GM19397 (cell line): ENCODE results near the gene STUB1.

Source experiments
- ATAC-seq: cut with Tn5 transposase; IDR thresholded peaks from one replicate; pipeline ENCODE4 v1.9.1; 2021; ENCODE audit warnings: mild to moderate bottlenecking, moderate library complexity; ENCODE audit not compliant: unreplicated experiment

Gene STUB1

DNA sequence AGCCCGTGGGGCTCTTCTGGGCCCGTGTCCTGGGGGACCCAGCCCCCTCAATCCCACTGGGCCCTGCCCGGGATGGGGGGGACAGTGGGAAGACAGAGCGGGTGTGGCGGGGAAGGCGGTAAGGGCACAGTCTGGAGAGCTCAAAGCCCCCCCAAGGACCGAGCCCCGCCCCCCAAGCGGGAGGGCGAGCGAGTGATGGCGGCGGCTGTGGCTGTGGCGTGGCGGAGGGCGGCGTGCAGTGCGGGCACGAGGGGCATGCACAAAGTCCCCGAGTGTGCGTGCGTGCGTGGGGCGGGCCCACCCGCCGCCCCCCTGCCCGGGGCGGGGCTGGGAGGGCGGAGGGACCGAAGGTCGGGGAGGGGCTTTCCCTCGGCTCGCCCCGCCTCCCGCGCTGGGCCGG, 13.6 kb downstream of the STUB1 start:
- ATAC-seq, result no peak

DNA sequence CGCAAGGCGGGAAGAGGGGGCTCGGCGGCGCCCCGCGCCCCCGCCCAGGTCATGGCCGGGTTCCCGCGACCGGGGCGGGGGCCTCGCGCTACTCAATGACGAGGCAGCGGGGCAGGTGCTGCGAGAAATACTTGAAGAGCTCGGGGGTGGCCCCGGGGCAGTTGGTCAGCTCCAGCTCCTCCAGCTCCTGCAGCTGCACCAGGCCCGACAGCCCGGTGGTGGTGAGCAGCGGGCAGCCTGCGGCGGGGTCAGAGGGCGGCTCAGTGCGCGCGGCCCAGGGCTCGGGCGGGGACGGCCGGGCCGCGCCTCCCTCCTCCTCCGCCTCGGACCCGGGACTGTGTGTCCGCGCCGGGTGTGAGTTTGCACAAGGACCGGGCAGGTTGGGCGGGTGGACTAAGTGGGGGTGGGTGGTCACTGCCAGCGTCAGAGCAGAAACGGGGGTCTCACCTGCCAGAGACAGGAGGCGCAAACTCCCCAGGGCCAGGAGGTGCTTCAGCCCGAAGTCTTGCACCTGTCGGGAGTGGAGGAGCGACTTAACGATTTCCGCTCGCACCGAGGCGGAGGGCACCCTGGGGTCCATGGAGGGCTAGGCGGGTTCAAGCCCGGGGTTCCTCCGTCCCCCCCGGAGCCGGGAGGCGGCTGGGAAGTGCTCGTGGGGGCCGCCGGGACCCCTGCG, 14.1 kb downstream of the STUB1 start:
- no peak for ATAC-seq

DNA sequence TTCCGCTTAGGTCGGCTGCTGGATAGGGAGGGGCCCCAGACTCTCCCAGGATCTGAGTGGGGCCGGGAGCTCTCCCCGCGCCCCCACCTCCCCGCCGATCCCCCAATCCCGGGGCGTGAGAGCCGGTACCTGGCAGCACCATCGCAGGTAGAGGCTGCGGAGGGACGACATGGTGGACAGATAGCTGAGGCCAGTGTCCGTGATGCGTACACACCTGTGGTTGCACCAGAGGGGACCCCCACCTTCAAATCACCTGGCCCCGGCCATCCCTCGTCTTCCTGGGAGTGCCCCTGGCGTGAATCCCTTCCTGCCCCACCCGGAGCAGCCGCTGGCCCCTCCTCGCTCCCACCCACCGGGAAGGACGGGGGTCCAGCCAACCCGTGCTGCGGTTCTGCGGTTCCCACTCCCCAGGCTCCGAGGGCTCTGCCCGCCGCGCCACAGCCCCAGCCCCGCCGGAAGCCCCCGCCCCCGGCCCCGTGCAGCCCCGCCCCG, 14.7 kb downstream of the STUB1 start:
- ATAC-seq, result no peak

DNA sequence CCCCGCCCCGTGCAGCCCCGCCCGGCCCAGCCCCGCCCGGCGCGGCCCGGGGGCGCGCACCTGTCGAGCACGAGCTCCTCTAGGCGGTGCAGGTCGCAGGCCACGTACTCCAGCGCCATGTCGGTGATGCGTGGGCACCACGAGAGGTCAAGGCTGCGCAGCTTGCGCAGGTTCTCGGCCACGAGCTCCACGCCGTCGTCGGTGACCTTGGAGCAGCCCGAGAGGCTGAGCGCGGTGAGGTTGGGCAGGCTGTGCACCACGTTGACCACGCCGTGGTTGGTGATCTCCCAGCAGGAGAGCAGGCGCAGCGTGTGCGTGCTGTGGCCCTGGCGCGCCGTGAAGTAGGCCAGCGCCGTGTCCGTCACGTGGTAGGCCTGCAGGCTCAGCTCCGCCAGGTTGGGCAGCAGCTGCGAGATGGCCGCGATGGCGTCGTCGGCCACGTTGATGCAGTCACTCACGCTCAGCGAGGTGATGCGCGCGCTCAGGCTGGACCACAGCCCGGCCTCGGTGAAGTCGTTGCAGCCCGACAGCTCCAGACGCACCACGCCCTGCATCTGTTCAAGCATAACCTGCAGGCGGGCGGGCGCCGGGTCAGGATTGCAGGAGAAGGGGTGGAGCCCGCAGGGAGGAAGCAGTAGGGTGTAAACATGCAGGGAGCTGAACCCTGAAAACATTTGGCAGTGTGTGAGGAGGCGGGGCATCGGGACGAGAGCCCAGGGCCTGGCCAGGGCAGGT, 15.3 kb downstream of the STUB1 start:
- no peak for ATAC-seq

DNA sequence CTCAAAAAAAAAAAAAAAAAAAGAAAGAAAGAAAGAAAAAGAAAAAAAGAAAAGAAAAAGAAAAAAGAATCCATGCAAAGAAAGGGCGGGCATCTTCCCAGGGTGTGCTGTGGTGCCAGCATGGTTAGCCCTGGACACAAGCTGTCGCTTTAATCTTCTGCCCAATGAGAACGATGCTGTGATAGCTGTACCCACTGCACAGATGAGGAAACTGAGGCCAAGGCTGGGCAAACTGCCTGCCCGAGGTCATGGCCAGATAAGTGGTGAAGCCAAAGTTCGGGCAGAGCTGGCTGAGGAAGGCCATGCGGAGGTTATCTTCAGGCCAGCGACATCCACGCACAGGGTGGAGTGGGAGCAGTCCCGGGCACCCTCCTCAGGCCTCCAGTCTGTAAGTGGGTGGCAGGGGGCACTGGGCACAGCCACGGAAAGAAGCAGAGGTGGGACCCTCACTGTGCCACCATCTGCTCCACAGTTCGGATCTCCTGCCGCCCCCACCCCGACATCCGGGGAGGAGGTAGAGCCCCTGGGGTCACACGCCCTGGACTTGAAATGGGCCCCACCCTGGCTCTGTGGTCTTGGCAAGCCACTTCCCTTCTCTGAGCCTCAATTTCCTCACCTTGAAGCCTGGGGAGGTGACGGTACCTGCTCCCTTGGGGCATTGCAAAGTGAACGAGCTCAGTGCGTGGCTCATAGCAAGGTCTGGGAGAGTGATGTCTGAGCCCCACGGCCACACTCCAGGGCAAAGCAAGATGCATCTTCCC, 18.9 kb downstream of the STUB1 start:
- no peak for ATAC-seq

DNA sequence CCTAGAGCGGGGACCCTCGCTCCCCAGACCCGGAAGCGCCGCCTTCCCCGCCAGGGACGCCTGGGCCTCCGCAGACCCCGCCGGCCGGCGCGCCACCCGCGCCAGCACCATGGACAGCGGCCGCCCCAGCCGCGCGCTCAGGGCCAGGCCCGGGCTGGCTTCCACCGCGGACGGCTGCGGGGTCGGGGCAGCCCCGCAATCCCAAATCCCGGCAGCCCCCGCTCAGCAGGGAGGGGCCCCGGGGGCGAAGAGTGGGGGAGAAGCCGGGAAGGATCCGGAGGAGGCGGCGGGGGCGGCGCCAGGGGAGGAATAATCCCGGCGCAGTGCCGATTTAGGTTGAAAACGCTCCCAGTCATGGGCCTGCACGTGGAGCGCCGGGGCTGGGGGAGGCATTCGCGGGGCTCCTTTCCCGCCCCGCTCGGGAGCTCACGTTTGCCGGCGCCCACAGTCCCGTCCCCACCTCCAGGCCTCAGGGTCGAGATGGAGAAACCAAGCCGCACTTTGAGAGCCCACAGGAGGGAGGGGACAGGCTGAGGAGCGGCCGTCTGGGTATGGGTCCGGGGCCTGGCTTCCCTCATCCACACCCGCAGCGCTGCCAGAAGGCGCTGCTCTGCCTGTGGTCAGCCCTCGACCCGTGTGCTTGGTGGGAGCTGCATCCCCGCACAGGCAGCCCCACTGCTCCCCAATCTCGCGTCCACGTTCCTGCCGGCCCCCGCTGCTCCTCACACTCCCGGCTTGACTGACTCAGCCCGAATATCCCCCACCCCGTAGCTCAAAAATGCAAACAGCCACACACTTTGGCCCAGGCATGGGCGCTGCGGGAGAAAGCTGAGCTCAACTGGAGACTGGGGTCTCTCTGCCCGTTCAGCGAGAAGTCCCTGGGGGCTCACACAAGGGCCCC, 20.7 kb downstream of the STUB1 start:
- ATAC-seq, result no peak

DNA sequence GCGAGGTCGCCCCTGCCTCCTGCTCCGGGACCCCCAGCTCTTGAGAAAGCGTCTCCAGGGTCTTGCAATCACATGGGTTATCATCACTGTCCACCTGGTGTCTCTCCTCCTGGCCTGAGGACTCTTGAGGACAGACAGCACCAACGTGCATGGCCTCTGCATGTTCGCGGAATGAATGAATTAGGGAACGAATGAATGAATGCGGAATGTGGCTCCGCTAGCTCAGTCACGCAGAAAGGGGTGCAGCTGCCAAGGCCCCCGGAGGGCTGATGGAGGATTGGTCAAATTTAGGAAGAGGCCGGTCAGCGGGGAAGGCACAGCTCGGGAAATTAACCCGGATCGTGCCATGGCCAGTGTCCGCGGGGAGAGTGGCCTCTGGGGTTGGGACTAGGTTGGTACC, 22.1 kb downstream of the STUB1 start:
- no peak for ATAC-seq

DNA sequence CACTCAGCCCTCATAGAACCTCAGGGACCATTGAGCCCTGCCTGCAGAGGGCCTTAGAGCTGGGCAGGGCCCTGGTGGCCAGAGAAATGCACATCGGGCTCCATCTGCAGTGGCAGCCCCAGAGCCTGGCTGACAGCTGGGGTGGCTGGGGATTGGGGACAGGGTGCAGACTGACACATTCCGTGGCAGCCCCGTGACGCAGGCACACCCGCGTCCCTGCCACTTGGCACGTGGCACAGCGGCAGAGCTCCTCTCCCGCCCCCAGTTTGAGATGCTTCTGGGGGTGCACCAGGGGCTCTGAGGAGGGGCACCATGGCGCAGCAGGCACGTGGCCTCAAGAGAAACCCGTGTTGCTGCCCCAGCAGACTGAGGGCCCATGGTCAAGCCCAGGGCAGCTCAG, 23.2 kb downstream of the STUB1 start:
- ATAC-seq, result no peak

DNA sequence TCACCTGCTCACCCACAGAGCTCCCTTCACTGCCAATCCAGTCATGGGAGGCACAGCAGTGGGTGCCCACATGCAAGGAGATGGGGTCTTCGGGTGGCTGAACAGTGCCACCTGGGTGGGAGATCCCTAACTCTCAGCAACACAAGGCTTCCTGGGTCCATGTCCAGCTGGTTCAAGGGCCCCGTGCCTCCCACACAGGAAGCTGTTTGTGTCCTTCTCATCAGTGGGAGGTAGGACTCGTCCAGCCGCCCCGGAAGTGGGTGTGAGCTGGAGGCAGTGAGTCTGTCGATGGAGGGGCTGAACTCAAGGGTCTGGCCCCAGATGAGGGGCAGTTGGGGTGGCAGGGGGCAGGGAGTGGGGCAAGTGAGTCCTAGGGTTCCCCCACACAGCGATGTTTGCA, 23.8 kb downstream of the STUB1 start:
- no peak for ATAC-seq

DNA sequence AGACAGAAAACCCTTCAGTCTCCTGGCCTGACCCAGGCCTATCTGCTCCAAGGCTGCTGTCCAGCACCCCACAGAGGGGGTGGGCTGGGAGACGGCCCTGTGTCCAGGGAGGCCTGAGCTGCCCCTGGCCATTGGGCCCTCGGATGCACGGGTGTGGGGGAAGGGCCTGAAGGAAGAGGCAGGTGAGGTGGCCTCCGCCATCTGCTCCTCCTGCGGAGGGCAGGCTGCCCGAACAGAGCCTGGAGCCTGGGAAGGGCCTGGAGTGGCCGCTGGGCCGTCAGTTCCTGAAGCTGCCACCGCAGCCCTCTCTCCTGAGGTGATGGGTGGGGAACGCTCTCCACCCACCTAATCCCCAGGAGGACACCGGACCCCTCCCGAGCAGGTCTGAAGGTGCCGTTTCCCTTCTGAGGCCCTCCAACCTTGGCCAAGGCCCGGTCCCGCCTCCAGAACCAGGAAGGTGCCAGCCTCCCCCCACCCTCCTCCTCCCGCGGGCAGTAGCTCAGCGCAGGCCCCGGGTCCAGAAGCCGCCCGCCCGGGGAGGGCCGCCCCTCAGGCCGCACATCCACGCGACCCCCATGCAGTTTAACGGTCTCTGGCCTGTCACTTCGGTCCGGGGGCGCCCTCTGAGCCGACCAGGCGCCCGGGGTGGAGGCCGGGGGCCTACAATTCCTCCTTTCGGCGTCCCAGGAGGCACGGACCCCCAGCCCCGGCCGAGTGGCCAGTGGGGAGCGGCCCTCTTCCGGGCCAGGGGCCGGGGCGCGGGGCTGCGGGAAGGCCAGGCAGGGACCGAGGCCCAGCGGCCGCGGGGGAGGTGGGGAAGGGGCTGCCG, 24.6 kb downstream of the STUB1 start:
- no peak for ATAC-seq

DNA sequence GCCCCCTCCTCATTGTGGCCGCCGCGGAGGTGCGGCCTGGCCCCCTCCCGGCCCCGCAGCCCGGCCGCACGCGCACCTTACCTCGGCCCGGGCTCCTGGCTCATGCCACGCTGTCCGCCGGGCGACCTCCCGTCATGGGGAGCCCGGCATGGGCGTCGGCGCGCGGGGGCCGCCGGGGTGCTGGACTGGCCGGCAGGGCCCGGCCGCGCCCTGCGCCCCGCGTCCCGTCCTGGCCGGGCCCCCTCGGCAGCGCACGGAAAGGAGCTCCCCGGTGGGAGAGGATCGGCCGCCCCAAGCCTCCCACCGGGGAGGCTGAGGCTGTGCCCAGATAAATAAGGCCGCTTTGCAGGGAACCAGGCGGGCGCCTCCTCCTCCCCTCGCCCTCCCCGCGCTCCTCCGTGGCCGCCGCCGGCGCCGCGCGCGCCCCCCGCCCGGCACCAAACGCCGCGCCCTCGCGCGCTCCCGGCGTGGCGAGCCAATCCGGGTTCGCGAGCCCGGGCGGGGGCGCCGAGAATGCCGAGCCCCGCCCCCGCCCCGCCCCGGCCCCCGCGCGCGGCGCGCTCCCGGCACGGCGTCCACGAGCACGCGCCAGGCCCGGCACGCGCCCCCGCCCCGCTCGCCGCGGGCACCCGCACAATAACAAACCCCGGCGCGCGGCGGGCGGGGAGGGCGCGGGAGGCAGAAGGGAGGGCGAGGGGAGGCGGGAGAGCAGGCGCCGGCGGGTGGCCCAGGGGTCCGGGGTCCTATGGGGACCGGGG, 25.4 kb downstream of the STUB1 start, which contains the start of gene FBXL16:
Gene FBXL16 (minus strand): TSS at position 371 of the 758 bp plus-strand sequence. CDS start 8,396 bp downstream, outside the sequence.
- ATAC-seq, result no peak

DNA sequence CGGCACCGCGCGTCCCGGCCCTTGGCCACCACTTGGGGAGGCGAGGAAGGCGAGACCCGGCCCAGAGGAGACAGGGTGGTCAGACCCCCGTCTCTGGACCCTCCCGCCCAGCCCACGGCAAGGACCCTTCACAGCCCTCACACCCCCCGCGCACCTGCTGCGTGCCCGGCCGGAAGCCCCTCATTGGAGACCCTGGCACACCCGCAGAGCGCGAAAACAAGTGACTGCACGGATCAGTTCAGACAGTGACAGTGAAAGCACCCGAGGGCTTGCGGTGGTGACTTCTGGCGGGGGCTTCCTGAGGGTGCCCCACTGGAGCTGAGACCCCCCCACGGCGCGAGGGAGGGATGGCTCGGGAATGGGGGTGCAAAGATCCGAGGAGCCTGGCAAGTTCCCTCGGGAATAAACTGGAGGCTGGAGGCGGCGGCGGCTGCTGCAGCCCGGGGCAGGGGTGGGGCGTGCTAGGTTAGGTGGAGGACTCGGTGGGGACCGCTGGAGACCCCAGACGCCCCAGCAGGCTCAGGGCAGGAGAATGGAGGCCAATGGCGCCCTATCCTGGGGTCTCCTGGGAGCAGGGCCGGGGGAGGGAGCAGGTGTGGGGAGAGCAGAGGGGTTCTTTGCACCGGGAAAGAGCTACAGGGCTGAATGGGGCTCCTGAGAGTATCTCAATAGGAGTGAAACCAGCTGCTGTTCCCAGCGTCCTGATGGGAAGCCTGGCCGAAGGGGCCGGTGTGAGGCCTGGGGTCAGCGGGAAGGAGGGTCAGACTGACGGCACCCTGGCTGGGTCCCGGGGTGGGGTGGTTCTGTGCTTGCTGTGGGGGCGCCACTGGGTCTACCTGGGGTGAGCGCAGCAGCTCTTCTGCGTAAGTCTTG, 26.2 kb downstream of the STUB1 start:
- no peak for ATAC-seq

DNA sequence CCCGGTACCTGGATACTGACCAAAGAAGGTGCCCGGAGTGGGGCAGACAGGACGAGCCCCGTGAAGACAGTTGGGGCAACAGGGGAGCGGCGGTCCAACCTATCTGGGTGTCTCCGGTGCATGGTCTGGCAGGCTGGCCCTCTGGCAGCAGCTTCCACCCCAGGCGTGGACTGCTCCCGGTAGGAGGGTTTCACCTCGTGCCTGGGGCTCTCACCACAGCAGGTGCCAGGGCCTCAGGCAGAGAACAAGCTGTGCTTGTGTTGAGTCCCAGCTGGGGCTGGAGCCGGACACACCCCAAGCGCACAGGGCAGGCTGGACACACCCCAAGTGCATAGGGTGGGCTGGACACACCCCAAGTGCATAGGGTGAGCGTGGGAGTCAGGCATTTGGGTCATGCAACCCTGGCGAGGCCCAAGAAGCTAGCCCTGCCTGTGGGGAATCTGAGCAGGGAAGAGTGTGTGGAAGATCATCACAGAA, 26.9 kb downstream of the STUB1 start:
- no peak for ATAC-seq

DNA sequence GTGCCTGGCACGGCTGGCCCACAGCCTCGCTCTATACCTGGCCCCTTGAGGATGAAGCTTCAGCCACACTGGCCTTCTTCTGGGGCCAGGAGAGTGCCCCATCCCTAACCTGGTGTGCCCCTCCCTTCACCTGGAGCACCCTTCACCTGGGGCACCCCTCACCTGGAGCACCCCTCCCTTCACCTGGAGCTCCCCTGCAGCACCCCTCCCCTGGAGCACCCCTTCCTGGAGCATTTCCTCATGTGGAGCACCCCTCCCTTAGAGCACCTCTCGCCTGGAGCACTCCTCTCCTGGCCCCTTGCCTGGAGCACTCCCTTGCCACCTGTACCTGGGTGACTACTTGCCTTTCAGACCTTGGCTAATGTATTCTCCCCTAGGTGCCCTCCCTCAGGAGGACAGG, 27.8 kb downstream of the STUB1 start:
- no peak for ATAC-seq

DNA sequence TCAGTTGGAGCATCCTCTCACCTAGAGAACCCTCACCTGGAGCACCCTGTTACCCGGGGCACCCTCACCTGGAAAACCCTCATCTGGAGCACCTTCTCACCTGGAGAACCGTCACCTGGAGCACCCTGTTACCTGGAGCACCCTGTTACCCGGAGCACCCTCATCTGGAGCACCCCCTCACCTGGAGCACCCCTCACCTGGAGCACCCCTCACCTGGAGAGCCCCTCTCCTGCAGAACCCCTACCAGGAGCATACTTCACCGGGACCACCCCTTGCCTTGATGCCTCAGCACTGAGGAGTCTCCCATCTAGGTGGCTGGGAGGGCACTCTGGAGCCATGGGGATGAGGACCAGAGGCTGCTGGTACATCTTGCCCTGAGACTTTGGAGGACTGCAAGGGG, 28.7 kb downstream of the STUB1 start:
- no peak for ATAC-seq

DNA sequence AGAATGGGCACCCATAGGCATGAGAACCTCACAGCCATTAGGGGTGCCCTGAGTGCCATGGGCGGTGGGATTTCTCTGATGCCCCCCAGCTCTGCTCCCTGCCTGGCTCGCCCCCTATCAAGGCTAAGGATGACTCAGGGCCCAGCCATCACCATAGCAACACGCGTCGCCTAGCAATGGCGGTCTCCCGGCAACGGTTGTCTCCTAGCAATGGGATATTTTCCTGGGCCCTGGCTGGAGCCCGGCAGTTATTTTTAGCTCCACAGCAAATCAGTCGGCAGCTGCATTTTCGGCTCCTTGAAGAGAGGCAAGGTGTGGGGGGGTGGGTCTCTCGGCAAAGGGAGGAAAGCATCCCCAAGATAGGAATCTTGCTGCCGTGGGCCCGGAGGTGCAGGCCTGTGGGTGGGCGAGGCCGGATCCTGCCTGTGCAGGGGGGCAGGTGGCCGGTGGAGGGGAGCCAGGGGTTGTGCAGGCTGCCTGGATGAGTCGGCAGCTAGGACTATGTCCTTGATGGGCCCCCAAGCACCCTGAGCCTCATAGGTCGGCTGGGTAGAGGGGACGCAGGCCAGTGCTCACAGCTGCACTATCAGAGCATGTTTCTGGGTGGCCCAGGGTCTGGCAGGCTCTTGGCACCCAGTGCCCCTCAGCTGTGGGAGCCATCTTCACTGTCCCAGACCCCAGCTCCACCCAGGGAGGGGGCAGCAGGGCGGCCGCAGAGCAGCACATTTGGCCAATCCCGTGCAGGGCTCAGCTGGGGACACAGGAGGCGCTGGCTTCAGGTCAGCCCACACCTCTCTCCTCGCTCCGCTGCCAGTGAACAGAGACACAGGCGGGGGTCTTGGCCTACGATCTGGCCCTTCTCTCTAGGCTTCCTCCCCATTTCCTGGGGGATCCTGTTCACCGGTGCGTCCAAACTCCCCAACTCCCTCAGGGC, 29.6 kb downstream of the STUB1 start:
- no peak for ATAC-seq
